Trophoblast cell (in vitro differentiated cells and primary cell): ENCODE data around the gene KHDC4.

Source experiments
- DNase-seq, 2 donors: peaks; one replicate each; pipeline ENCODE4 v3.0.0-alpha.2; 2016
- H2AFZ ChIP-seq: 2 replicates; pipeline ENCODE4 v1.6.1; 2013; ENCODE audit warnings: low read length, moderate library complexity, mild to moderate bottlenecking; ENCODE audit not compliant: insufficient read depth, poor library complexity
- H2AK5ac ChIP-seq: 2 replicates; pipeline ENCODE4 v1.6.1; 2013; ENCODE audit warnings: mild to moderate bottlenecking, low read length
- H2BK120ac ChIP-seq: 2 replicates; pipeline ENCODE4 v1.6.1; 2013; ENCODE audit warnings: low read length, mild to moderate bottlenecking, moderate library complexity; ENCODE audit not compliant: insufficient read depth, poor library complexity
- H2BK12ac ChIP-seq: 2 replicates; pipeline ENCODE4 v1.6.1; 2013; ENCODE audit warnings: mild to moderate bottlenecking, low read length, moderate library complexity
- H2BK5ac ChIP-seq: 2 replicates; pipeline ENCODE4 v1.6.1; 2013; ENCODE audit warnings: low read length, low read depth, moderate library complexity, mild to moderate bottlenecking; ENCODE audit not compliant: poor library complexity
- H3K14ac ChIP-seq: 2 replicates; pipeline ENCODE4 v1.6.1; 2013; ENCODE audit warnings: mild to moderate bottlenecking, low read length
- H3K18ac ChIP-seq: 2 replicates; pipeline ENCODE4 v1.6.1; 2013; ENCODE audit warnings: mild to moderate bottlenecking, low read length
- H3K23ac ChIP-seq: 2 replicates; pipeline ENCODE4 v1.6.1; 2013; ENCODE audit warnings: low read length
- H3K27ac ChIP-seq: 2 replicates; pipeline ENCODE4 v1.5.1; 2013; ENCODE audit warnings: low read depth, mild to moderate bottlenecking, inconsistent platforms, low read length, moderate library complexity
- H3K27me3 ChIP-seq: 2 replicates; pipeline ENCODE4 v1.6.1; 2013; ENCODE audit warnings: inconsistent platforms, mild to moderate bottlenecking, low read length, moderate library complexity; ENCODE audit not compliant: insufficient read depth
- H3K36me3 ChIP-seq, 2 experiments: 1 replicate in 1 of 2; 2 replicates in 1 of 2; pipeline ENCODE4 v1.6.1; 2013; ENCODE audit warnings: low read length in 2 of 2, mild to moderate bottlenecking in 2 of 2, moderate library complexity in 1 of 2; ENCODE audit not compliant: insufficient read depth in 2 of 2, control insufficient read depth in 1 of 2
- H3K4ac ChIP-seq: 2 replicates; pipeline ENCODE4 v1.6.1; 2013; ENCODE audit warnings: low read depth, mild to moderate bottlenecking, low read length, moderate library complexity
- H3K4me1 ChIP-seq, 2 experiments: 1 replicate in 1 of 2; 2 replicates in 1 of 2; pipeline ENCODE4 v1.6.1; 2013; ENCODE audit warnings: low read length in 2 of 2, mild to moderate bottlenecking in 2 of 2, moderate library complexity in 1 of 2; ENCODE audit not compliant: insufficient read depth in 2 of 2, control insufficient read depth in 1 of 2
- H3K4me2 ChIP-seq: 2 replicates; pipeline ENCODE4 v1.6.1; 2013; ENCODE audit warnings: inconsistent platforms, mild to moderate bottlenecking, low read length, moderate library complexity
- H3K4me3 ChIP-seq: 2 replicates; pipeline ENCODE4 v1.5.1; 2013; ENCODE audit warnings: mild to moderate bottlenecking, low read depth, low read length, inconsistent platforms
- H3K79me1 ChIP-seq: one replicate; pipeline ENCODE4 v1.6.1; 2013; ENCODE audit warnings: low read length
- H3K79me2 ChIP-seq: 2 replicates; pipeline ENCODE4 v1.6.1; 2013; ENCODE audit warnings: low read length, mild to moderate bottlenecking; ENCODE audit not compliant: control insufficient read depth, insufficient read depth, poor library complexity
- H3K9ac ChIP-seq: 2 replicates; pipeline ENCODE4 v1.6.1; 2013; ENCODE audit warnings: mild to moderate bottlenecking, low read length
- H3K9me3 ChIP-seq: 2 replicates; pipeline ENCODE4 v1.6.1; 2013; ENCODE audit warnings: low read depth, mild to moderate bottlenecking, control low read depth, inconsistent platforms, low read length; ENCODE audit not compliant: insufficient read depth
- H4K12ac ChIP-seq: 2 replicates; pipeline ENCODE4 v1.6.1; 2013; ENCODE audit warnings: low read depth, mild to moderate bottlenecking, low read length, moderate library complexity
- H4K8ac ChIP-seq: 2 replicates; pipeline ENCODE4 v1.6.1; 2013; ENCODE audit warnings: low read depth, mild to moderate bottlenecking, low read length, moderate library complexity
- H4K91ac ChIP-seq: one replicate; pipeline ENCODE4 v1.6.1; 2013; ENCODE audit warnings: low read depth, mild to moderate bottlenecking, low read length, moderate library complexity
- WGBS: extraction: QIAGEN DNeasy Blood & Tissue Kit; methylation state at CpG from one replicate; pipeline ENCODE4 v1.1.7; 2013; ENCODE audit warnings: missing lambda C conversion rate; ENCODE audit not compliant: insufficient read length, insufficient coverage; ENCODE audit errors: extremely low coverage; 5-methylcytosine and 5-hydroxymethylcytosine counted together

Gene KHDC4

DNA sequence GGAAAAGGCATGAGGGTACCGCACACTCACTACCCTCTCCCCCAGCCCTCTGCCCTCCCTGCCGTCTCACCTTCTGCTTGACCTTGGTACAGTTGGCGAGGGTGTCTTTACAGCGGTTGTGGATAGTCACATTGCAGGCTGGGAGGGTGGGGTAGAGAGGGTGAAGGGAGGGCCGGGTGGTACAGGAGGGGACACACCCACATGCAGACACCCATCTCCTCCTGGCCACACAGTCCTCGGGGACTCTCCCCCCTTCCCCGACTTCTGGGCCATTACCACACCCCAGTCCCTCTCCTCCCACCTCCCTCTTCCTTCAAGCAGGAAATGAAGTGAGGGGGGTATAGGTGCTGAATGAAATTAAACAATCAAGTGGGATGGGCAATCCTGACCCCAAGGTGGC is 32.5 kb upstream of the KHDC4 start:
- Histone ChIP-seq H3K9me3 (no peaks in the 10 kb centered on the region), H4K8ac (no peak overlapping the region), H2AK5ac (no peak overlapping the region), H2BK5ac (no peak overlapping the region), H3K9ac (no peak overlapping the region), H3K23ac (no peak overlapping the region), H3K79me2 (peaks cover 4% of the 10 kb centered on the region), H2AFZ (no peak overlapping the region), H3K4ac (no peak overlapping the region), H3K14ac (no peak overlapping the region), H3K27me3 (no peaks in the 10 kb centered on the region), H3K36me3 (peaks cover 65 to 67% of the 10 kb centered on the region in 2 experiments), H2BK120ac (no peak overlapping the region), H3K4me3 (no peak overlapping the region), H3K27ac (no peak overlapping the region), H3K18ac (no peak overlapping the region), H2BK12ac (no peak overlapping the region), H3K4me1 (peaks cover 0 to 4% of the 10 kb centered on the region in 2 experiments), H3K79me1 (no peaks in the 10 kb centered on the region), H4K91ac (no peak overlapping the region), H3K4me2 (no peak overlapping the region), H4K12ac (no peak overlapping the region)
- no CpG with 5 or more reads among the region's 7 CpGs for WGBS
- no peak for DNase-seq

GRCh38 chr1:155966135-155966534 is 31.9 kb upstream of the KHDC4 start:
- H3K9ac ChIP-seq, result no peak overlapping the region
- peaks cover 0 to 4% of the 10 kb centered on the region in 2 experiments for H3K4me1 ChIP-seq
- H3K14ac ChIP-seq, result no peak overlapping the region
- H3K4me3 ChIP-seq, result no peak overlapping the region
- H2BK120ac ChIP-seq, result no peak overlapping the region
- peaks cover 69 to 72% of the 10 kb centered on the region in 2 experiments for H3K36me3 ChIP-seq
- no peak overlapping the region for H2BK12ac ChIP-seq
- peaks cover 4% of the 10 kb centered on the region for H3K79me2 ChIP-seq
- no peak overlapping the region for H3K27ac ChIP-seq
- no CpG with 5 or more reads among the region's 9 CpGs for WGBS
- H3K4me2 ChIP-seq, result no peak overlapping the region
- no peak overlapping the region for H2AK5ac ChIP-seq
- no peak overlapping the region for H3K23ac ChIP-seq
- DNase-seq, result no peak
- no peak overlapping the region for H4K91ac ChIP-seq
- no peak overlapping the region for H4K12ac ChIP-seq
- H2AFZ ChIP-seq, result no peak overlapping the region
- no peaks in the 10 kb centered on the region for H3K27me3 ChIP-seq
- no peak overlapping the region for H4K8ac ChIP-seq
- no peak overlapping the region for H3K4ac ChIP-seq
- H3K79me1 ChIP-seq, result no peaks in the 10 kb centered on the region
- no peaks in the 10 kb centered on the region for H3K9me3 ChIP-seq
- no peak overlapping the region for H2BK5ac ChIP-seq
- H3K18ac ChIP-seq, result no peak overlapping the region

GRCh38 chr1:155964193-155964592 is 30.0 kb upstream of the KHDC4 start:
- Histone ChIP-seq H2BK5ac (no peak overlapping the region), H3K23ac (no peak overlapping the region), H3K27ac (no peak overlapping the region), H3K79me1 (no peaks in the 10 kb centered on the region), H3K9me3 (no peaks in the 10 kb centered on the region), H4K91ac (no peak overlapping the region), H3K27me3 (no peaks in the 10 kb centered on the region), H3K9ac (no peak overlapping the region), H4K8ac (no peak overlapping the region), H3K4ac (no peak overlapping the region), H4K12ac (no peak overlapping the region), H3K4me3 (no peak overlapping the region), H2BK12ac (no peak overlapping the region), H3K36me3 (peaks cover 74 to 81% of the 10 kb centered on the region in 2 experiments), H3K18ac (no peak overlapping the region), H2AK5ac (no peak overlapping the region), H3K4me1 (no peaks in the 10 kb centered on the region), H3K79me2 (no peaks in the 10 kb centered on the region), H2AFZ (no peak overlapping the region), H3K4me2 (no peak overlapping the region), H2BK120ac (no peak overlapping the region), H3K14ac (no peak overlapping the region)
- DNase-seq, result no peak
- WGBS, result no CpG with 5 or more reads among the region's 7 CpGs

- H2BK12ac ChIP-seq, result no peak overlapping the region
- no peak overlapping the region for H3K4me3 ChIP-seq
- no peaks in the 10 kb centered on the region for H3K4me1 ChIP-seq
- no peak overlapping the region for H4K12ac ChIP-seq
- H3K23ac ChIP-seq, result no peak overlapping the region
- H3K4me2 ChIP-seq, result no peak overlapping the region
- no peaks in the 10 kb centered on the region for H3K27me3 ChIP-seq
- no peak overlapping the region for H4K8ac ChIP-seq
- H3K79me2 ChIP-seq, result no peaks in the 10 kb centered on the region
- no peak overlapping the region for H3K18ac ChIP-seq
- H3K9ac ChIP-seq, result no peak overlapping the region
- H2BK5ac ChIP-seq, result no peak overlapping the region
- H3K14ac ChIP-seq, result no peak overlapping the region
- no peak for DNase-seq
- H2AFZ ChIP-seq, result no peak overlapping the region
- H3K4ac ChIP-seq, result no peak overlapping the region
- no peak overlapping the region for H3K27ac ChIP-seq
- no peaks in the 10 kb centered on the region for H3K9me3 ChIP-seq
- WGBS, result no CpG with 5 or more reads among the region's 18 CpGs
- H2AK5ac ChIP-seq, result no peak overlapping the region
- H2BK120ac ChIP-seq, result no peak overlapping the region
- peaks cover 70 to 79% of the 10 kb centered on the region in 2 experiments for H3K36me3 ChIP-seq
- H4K91ac ChIP-seq, result no peak overlapping the region
- no peaks in the 10 kb centered on the region for H3K79me1 ChIP-seq
Measured at GRCh38 chr1:155962599-155963211, 28.5 kb upstream of the KHDC4 start.
